ENCODE data around the gene THSD1.
"Not testable (repeated sequence)": the region's sequence is repeated elsewhere in the genome, so short reads cannot be mapped to it uniquely, and the experiment has no call there.

- TF ChIP-seq, protein P1, sequence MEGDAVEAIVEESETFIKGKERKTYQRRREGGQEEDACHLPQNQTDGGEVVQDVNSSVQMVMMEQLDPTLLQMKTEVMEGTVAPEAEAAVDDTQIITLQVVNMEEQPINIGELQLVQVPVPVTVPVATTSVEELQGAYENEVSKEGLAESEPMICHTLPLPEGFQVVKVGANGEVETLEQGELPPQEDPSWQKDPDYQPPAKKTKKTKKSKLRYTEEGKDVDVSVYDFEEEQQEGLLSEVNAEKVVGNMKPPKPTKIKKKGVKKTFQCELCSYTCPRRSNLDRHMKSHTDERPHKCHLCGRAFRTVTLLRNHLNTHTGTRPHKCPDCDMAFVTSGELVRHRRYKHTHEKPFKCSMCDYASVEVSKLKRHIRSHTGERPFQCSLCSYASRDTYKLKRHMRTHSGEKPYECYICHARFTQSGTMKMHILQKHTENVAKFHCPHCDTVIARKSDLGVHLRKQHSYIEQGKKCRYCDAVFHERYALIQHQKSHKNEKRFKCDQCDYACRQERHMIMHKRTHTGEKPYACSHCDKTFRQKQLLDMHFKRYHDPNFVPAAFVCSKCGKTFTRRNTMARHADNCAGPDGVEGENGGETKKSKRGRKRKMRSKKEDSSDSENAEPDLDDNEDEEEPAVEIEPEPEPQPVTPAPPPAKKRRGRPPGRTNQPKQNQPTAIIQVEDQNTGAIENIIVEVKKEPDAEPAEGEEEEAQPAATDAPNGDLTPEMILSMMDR (conservative IDR thresholded peaks at IDR 0.05 in 1 of 2, IDR thresholded peaks at IDR 0.05 in 1 of 2; ENCODE audit: low read depth in 1 of 2, low read length in 2 of 2), result not testable (repeated sequence)
- not testable (repeated sequence) for TF ChIP-seq EZH2 (IDR thresholded peaks at IDR 0.05; ENCODE audit: low read length, missing control alignments)
Measured at GRCh38 chr13:52362169-52362887, 43.6 kb downstream of the THSD1 start.

All from fibroblast of lung (primary cell).